ENCODE data around the gene AKT3.

AKT3 gene

DNA sequence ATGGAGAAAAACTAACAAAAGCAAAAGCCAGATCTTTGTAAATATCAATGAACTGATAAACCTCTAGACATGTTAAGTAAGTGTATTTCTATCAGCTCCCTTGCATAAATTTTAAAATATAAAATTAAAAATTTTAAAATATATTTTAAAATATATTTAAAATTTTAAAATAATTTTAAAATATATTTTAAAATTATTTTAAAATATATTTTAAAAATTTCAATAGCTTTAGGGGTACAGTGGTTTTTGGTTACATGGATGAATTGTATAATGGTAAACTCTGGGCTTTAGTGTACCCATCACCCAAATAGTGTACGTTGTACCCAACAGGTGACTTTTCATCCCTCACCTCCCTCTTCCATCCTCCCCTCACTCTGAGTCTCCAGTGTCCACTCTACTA, 315.0 kb downstream of the AKT3 start:
- FAIRE-seq = no peak
- DNase-seq (ENCODE audit: insufficient read length, low spot score) = no peak
- no peak for TF ChIP-seq POLR2AphosphoS5 (IDR thresholded peaks at IDR 0.05; ENCODE audit: low read depth, low read length)
- no peak for TF ChIP-seq SPI1 (IDR thresholded peaks at IDR 0.05; ENCODE audit: low read depth, low read length)
- TF ChIP-seq POLR2A (IDR thresholded peaks at IDR 0.05; ENCODE audit: low read depth, low read length) = no peak
- TF ChIP-seq TAF1 (IDR thresholded peaks at IDR 0.05; ENCODE audit: low read depth, low read length) = no peak

DNA sequence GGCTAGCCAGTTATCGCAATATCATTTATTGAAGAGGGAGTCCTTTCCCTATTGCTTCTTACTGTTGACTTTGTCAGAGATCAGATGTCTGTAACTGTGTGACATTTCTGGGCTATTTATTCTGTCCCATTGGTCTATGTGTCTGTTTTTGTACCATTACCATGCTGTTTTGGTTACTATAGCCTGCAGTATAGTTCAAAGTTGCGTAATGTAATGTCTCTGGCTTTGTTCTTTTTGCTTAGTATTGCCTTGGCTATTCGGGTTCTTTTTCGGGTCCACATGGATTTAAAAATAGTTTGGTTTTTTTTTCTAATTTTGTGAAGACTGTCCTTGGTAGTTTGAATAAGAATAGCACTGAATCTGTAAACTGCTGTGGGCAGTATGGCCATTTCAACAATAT, 320.5 kb downstream of the AKT3 start:
- no peak for TF ChIP-seq POU2F2 (IDR thresholded peaks at IDR 0.05; ENCODE audit: low read depth, low read length)
- TF ChIP-seq PAX5 (IDR thresholded peaks at IDR 0.05; ENCODE audit: insufficient read depth, low read length, severe bottlenecking) = no peak
- no peak for TF ChIP-seq SPI1 (IDR thresholded peaks at IDR 0.05; ENCODE audit: low read depth, low read length)
- TF ChIP-seq POLR2AphosphoS5 (IDR thresholded peaks at IDR 0.05; ENCODE audit: low read depth, low read length) = no peak
- no peak for TF ChIP-seq POLR2A (IDR thresholded peaks at IDR 0.05; ENCODE audit: low read depth, low read length)
- TF ChIP-seq TAF1 (IDR thresholded peaks at IDR 0.05; ENCODE audit: low read depth, low read length) = no peak
- FAIRE-seq (no peak), DNase-seq (ENCODE audit: insufficient read length, low spot score) (no peak)

DNA sequence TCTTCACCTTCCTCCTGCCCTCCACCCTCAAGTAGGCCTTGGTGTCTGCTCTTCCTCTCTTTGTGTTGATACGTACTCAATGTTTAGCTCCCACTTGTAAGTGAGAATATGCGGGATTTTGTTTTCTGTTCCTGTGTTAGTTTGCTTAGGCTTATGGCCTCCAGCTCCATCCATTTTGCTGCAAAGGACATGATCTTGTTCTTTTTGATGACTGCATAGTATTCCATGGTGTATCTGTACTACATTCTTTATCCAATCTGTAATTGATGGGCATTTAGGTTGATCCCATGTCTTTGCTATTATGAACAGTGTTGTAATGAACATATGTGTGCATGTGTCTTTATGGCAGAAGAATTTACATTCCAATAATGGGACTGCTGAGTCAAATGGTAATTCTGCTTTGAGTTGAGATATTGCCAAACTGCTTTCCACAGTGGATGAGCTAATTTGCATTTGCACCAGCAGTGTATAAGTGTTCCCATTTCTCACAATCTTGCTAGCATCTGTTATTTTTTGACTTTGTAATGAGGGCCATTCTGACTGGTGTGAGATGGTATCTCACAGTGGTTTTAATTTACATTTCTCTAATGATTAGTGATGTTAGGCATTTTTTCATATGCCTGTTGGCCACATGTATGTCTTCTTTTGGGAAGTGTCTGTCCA, 321.5 kb downstream of the AKT3 start:
- peak; percentile 72 for FAIRE-seq
- no peak for DNase-seq (ENCODE audit: insufficient read length, low spot score)
- TF ChIP-seq POLR2AphosphoS5 (IDR thresholded peaks at IDR 0.05; ENCODE audit: low read depth, low read length) (no peak), PAX5 (IDR thresholded peaks at IDR 0.05; ENCODE audit: insufficient read depth, low read length, severe bottlenecking) (no peak), TAF1 (IDR thresholded peaks at IDR 0.05; ENCODE audit: low read depth, low read length) (no peak), POU2F2 (IDR thresholded peaks at IDR 0.05; ENCODE audit: low read depth, low read length) (no peak), POLR2A (IDR thresholded peaks at IDR 0.05; ENCODE audit: low read depth, low read length) (no peak), SPI1 (IDR thresholded peaks at IDR 0.05; ENCODE audit: low read depth, low read length) (no peak)

DNA sequence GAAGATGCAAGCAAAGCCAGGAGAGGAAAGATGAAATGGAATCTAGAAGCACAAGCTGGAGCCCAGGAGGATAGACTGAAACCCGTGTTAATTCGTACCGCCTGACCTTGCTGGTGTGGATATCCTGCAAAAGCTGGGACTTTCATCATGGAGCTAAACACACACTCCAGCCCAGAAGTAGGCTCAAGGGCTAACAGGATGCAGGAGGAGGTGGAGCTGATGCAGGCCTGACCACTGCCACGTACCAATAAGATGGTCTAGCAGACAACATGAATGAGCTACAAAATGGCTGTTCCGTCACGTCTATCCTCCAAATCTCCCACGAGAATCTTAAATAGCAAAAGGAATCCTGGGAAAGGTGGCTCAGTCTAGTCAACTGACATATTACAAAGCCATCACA, 323.9 kb downstream of the AKT3 start:
- DNase-seq (ENCODE audit: insufficient read length, low spot score) = no peak
- TF ChIP-seq POLR2A (IDR thresholded peaks at IDR 0.05; ENCODE audit: low read depth, low read length) = no peak
- peak; percentile 41 for FAIRE-seq

- FAIRE-seq = no peak
- TF ChIP-seq SPI1 (IDR thresholded peaks at IDR 0.05; ENCODE audit: low read depth, low read length) (no peak), POU2F2 (IDR thresholded peaks at IDR 0.05; ENCODE audit: low read depth, low read length) (no peak), TAF1 (IDR thresholded peaks at IDR 0.05; ENCODE audit: low read depth, low read length) (no peak), POLR2AphosphoS5 (IDR thresholded peaks at IDR 0.05; ENCODE audit: low read depth, low read length) (no peak), PAX5 (IDR thresholded peaks at IDR 0.05; ENCODE audit: insufficient read depth, low read length, severe bottlenecking) (no peak), POLR2A (IDR thresholded peaks at IDR 0.05; ENCODE audit: low read depth, low read length) (no peak)
Measured at GRCh38 chr1:243525085-243525487, 325.0 kb downstream of the AKT3 start.

GRCh38 chr1:243523766-243524165, 326.3 kb downstream of the AKT3 start:
- DNase-seq (ENCODE audit: insufficient read length, low spot score) (no peak), FAIRE-seq (no peak)
- TF ChIP-seq SPI1 (IDR thresholded peaks at IDR 0.05; ENCODE audit: low read depth, low read length) (no peak), TAF1 (IDR thresholded peaks at IDR 0.05; ENCODE audit: low read depth, low read length) (no peak), POLR2A (IDR thresholded peaks at IDR 0.05; ENCODE audit: low read depth, low read length) (no peak), POU2F2 (IDR thresholded peaks at IDR 0.05; ENCODE audit: low read depth, low read length) (no peak), PAX5 (IDR thresholded peaks at IDR 0.05; ENCODE audit: insufficient read depth, low read length, severe bottlenecking) (no peak), POLR2AphosphoS5 (IDR thresholded peaks at IDR 0.05; ENCODE audit: low read depth, low read length) (no peak)

More at GRCh38 chr1:243525085-243525487, 325.0 kb downstream of the AKT3 start:
- DNase-seq (ENCODE audit: insufficient read length, low spot score) = no peak

GRCh38 chr1:243520831-243521230, 329.2 kb downstream of the AKT3 start:
- DNase-seq (ENCODE audit: insufficient read length, low spot score) (no peak), FAIRE-seq (no peak)
- no peak for TF ChIP-seq POLR2AphosphoS5 (IDR thresholded peaks at IDR 0.05; ENCODE audit: low read depth, low read length)

GRCh38 chr1:243514927-243515326, 335.1 kb downstream of the AKT3 start:
- DNase-seq (ENCODE audit: insufficient read length, low spot score) = no peak
- TF ChIP-seq PAX5 (IDR thresholded peaks at IDR 0.05; ENCODE audit: insufficient read depth, low read length, severe bottlenecking) = no peak
- no peak for TF ChIP-seq POLR2A (IDR thresholded peaks at IDR 0.05; ENCODE audit: low read depth, low read length)
- no peak for TF ChIP-seq TAF1 (IDR thresholded peaks at IDR 0.05; ENCODE audit: low read depth, low read length)
- no peak for TF ChIP-seq POU2F2 (IDR thresholded peaks at IDR 0.05; ENCODE audit: low read depth, low read length)
- TF ChIP-seq POLR2AphosphoS5 (IDR thresholded peaks at IDR 0.05; ENCODE audit: low read depth, low read length) = no peak
- TF ChIP-seq SPI1 (IDR thresholded peaks at IDR 0.05; ENCODE audit: low read depth, low read length) = no peak
- no peak for FAIRE-seq

- no peak for DNase-seq (ENCODE audit: insufficient read length, low spot score)
- no peak for TF ChIP-seq SPI1 (IDR thresholded peaks at IDR 0.05; ENCODE audit: low read depth, low read length)
- no peak for TF ChIP-seq TAF1 (IDR thresholded peaks at IDR 0.05; ENCODE audit: low read depth, low read length)
- TF ChIP-seq POLR2A (IDR thresholded peaks at IDR 0.05; ENCODE audit: low read depth, low read length) = no peak
- no peak for FAIRE-seq
Measured at GRCh38 chr1:243513726-243514491, 336.1 kb downstream of the AKT3 start.

GRCh38 chr1:243510928-243511327, 339.1 kb downstream of the AKT3 start:
- FAIRE-seq (no peak), DNase-seq (ENCODE audit: insufficient read length, low spot score) (no peak)
- TF ChIP-seq TAF1 (IDR thresholded peaks at IDR 0.05; ENCODE audit: low read depth, low read length) = no peak
- TF ChIP-seq PAX5 (IDR thresholded peaks at IDR 0.05; ENCODE audit: insufficient read depth, low read length, severe bottlenecking) = no peak
- TF ChIP-seq POLR2AphosphoS5 (IDR thresholded peaks at IDR 0.05; ENCODE audit: low read depth, low read length) = no peak
- TF ChIP-seq POLR2A (IDR thresholded peaks at IDR 0.05; ENCODE audit: low read depth, low read length) = no peak
- no peak for TF ChIP-seq SPI1 (IDR thresholded peaks at IDR 0.05; ENCODE audit: low read depth, low read length)

All from GM12891 (cell line).